Lower leg skin (tissue), 3 donors: Measurements from ENCODE around the gene DR1.

Source experiments
- POLR2A ChIP-seq, 2 donors: fragments of 450-650 bp; IDR thresholded peaks; one replicate each; pipeline ENCODE4 v1.6.1; 2016 to 2017; ENCODE audit warnings: antibody characterized with exemption in 2 of 2, mild to moderate bottlenecking in 1 of 2, moderate library complexity in 1 of 2
- TF ChIP-seq, protein P1 (sequence below), 3 donors: fragments of 450-650 bp; IDR thresholded peaks; one replicate each; pipeline ENCODE4 v1.5.1; 2016; ENCODE audit warnings: antibody characterized with exemption in 3 of 3, mild to moderate bottlenecking in 3 of 3, moderate library complexity in 2 of 3

- TF ChIP-seq, protein P1, sequence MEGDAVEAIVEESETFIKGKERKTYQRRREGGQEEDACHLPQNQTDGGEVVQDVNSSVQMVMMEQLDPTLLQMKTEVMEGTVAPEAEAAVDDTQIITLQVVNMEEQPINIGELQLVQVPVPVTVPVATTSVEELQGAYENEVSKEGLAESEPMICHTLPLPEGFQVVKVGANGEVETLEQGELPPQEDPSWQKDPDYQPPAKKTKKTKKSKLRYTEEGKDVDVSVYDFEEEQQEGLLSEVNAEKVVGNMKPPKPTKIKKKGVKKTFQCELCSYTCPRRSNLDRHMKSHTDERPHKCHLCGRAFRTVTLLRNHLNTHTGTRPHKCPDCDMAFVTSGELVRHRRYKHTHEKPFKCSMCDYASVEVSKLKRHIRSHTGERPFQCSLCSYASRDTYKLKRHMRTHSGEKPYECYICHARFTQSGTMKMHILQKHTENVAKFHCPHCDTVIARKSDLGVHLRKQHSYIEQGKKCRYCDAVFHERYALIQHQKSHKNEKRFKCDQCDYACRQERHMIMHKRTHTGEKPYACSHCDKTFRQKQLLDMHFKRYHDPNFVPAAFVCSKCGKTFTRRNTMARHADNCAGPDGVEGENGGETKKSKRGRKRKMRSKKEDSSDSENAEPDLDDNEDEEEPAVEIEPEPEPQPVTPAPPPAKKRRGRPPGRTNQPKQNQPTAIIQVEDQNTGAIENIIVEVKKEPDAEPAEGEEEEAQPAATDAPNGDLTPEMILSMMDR (IDR thresholded peaks at IDR 0.05): no peak
- no peak for TF ChIP-seq POLR2A (IDR thresholded peaks at IDR 0.05)
Observed at GRCh38 chr1:93346421-93346993, 800 bp downstream of the DR1 start.
